Endometrial microvascular endothelial cells (primary cell): ENCODE results near the gene DNAJC17. TPM values are rescaled to one million over a fixed set of nuclear protein-coding genes. Genes with fewer than 3 reads are reported as not detected.

ENCODE experiments used
- in situ Hi-C: cut with HindIII; loops from 2 replicates; pipeline ENCODE4 v1.10.0; 2017; ENCODE audit warnings: low sequenced_read_pairs, low pct_unique_long_range_greater_than_20kb; ENCODE audit errors: inconsistent ontology term
- total RNA-seq: library from RNA; depleted of rRNA; stranded (reverse); fragments of >200 nt; gene quantifications from one replicate; pipeline ENCODE4 v1.2.3, GENCODE V29; 2015; ENCODE audit errors: inconsistent ontology term

DNAJC17 gene
- total RNA-seq, 1 donor from 2014 or later: 47.3 TPM

- in situ Hi-C loops: no loop called here
Measured at GRCh38 chr15:40770147-40770721, 37.0 kb downstream of the DNAJC17 start.

GRCh38 chr15:40769274-40770146 is 37.8 kb downstream of the DNAJC17 start, which contains the start of gene C15orf62:
TSS of gene C15orf62 (plus strand) at chr15:40769980. CDS start at chr15:40770496, 516 bp downstream.
- in situ Hi-C loops: no loop called here

- in situ Hi-C loops: no loop called here
Measured at GRCh38 chr15:40768521-40769273, 38.6 kb downstream of the DNAJC17 start.

- in situ Hi-C loops: no loop called here
Measured at GRCh38 chr15:40767838-40768500, 39.3 kb downstream of the DNAJC17 start.

GRCh38 chr15:40766906-40767837 is 40.1 kb downstream of the DNAJC17 start:
- in situ Hi-C loops: no loop called here

- in situ Hi-C loops: no loop called here
Measured at GRCh38 chr15:40766194-40766815, 41.0 kb downstream of the DNAJC17 start.

- in situ Hi-C loops: no loop called here
Measured at GRCh38 chr15:40764629-40765103, 42.6 kb downstream of the DNAJC17 start.

GRCh38 chr15:40763801-40764628 is 43.3 kb downstream of the DNAJC17 start, which contains the start of gene GCHFR:
TSS of gene GCHFR (plus strand) at chr15:40764068. CDS start at chr15:40764181, 113 bp downstream.
- in situ Hi-C loops: no loop called here

- in situ Hi-C loops: no loop called here
Measured at GRCh38 chr15:40762919-40763800, 44.1 kb downstream of the DNAJC17 start.

GRCh38 chr15:40759961-40760360 is 47.3 kb downstream of the DNAJC17 start:
- in situ Hi-C loops: no loop called here

- in situ Hi-C loops: no loop called here
Measured at GRCh38 chr15:40756938-40757337, 50.3 kb downstream of the DNAJC17 start.

- in situ Hi-C loops: no loop called here
Measured at GRCh38 chr15:40755812-40756208, 51.5 kb downstream of the DNAJC17 start.

- in situ Hi-C loops: no loop called here
Measured at GRCh38 chr15:40754883-40755811, 52.1 kb downstream of the DNAJC17 start, which contains the start of gene RMDN3. TSS of gene RMDN3 (minus strand) at chr15:40755254. CDS start at chr15:40754783, 471 bp downstream.

GRCh38 chr15:40754574-40754882 is 52.7 kb downstream of the DNAJC17 start:
- in situ Hi-C loops: no loop called here

GRCh38 chr15:40751745-40752144 is 55.5 kb downstream of the DNAJC17 start:
- in situ Hi-C loops: no loop called here
